Effector memory CD4-positive, alpha-beta T cell (primary cell): ENCODE data around the gene ZYX.

ENCODE experiments used
- DNase-seq, 3 donors: peaks; one replicate each; pipeline ENCODE4 v3.0.0-alpha.2; 2020
- H3K27ac ChIP-seq: 2 replicates; pipeline ENCODE4 v1.7.0; 2013; ENCODE audit warnings: mild to moderate bottlenecking, low read length, moderate library complexity; ENCODE audit not compliant: insufficient read depth, poor library complexity, severe bottlenecking
- H3K27me3 ChIP-seq: replicated peaks from 2 replicates; pipeline ENCODE4 v1.7.0; 2013; ENCODE audit warnings: mild to moderate bottlenecking, low read length; ENCODE audit not compliant: insufficient read depth, control insufficient read depth, poor library complexity, severe bottlenecking
- H3K36me3 ChIP-seq: 2 replicates; pipeline ENCODE4 v1.7.0; 2013; ENCODE audit warnings: mild to moderate bottlenecking, low read length, moderate library complexity; ENCODE audit not compliant: control insufficient read depth, insufficient read depth
- H3K4me1 ChIP-seq: 2 replicates; pipeline ENCODE4 v1.7.0; 2013; ENCODE audit warnings: low read length, mild to moderate bottlenecking; ENCODE audit not compliant: control insufficient read depth, insufficient read depth, poor library complexity, severe bottlenecking
- H3K4me3 ChIP-seq: 2 replicates; pipeline ENCODE4 v1.7.0; 2013; ENCODE audit warnings: low read length, low read depth, mild to moderate bottlenecking; ENCODE audit not compliant: insufficient read depth, poor library complexity, severe bottlenecking
- H3K9me3 ChIP-seq: 2 replicates; pipeline ENCODE4 v1.7.0; 2013; ENCODE audit warnings: mild to moderate bottlenecking, low read length, moderate library complexity; ENCODE audit not compliant: control insufficient read depth

ZYX gene

GRCh38 chr7:143362131-143363015 lies 18.8 kb upstream of the ZYX start, which contains the start of gene FAM131B:
TSS of gene FAM131B (minus strand) at chr7:143362713. CDS start at chr7:143362603, 110 bp downstream.
- peak in 2 of 3 donors; percentile 14 to 19 for DNase-seq
- H3K4me1 ChIP-seq = peaks cover 5% of the 10 kb centered on the region
- no peak within 1 kb of the TSS for H3K27ac ChIP-seq
- no peaks in the 10 kb centered on the region for H3K27me3 ChIP-seq
- no peaks in the 10 kb centered on the region for H3K36me3 ChIP-seq
- no peaks in the 10 kb centered on the region for H3K9me3 ChIP-seq
- H3K4me3 ChIP-seq = peak within 1 kb of the TSS; percentile 73

GRCh38 chr7:143363016-143363937 lies 17.9 kb upstream of the ZYX start:
- Histone ChIP-seq H3K36me3 (no peaks in the 10 kb centered on the region), H3K9me3 (no peaks in the 10 kb centered on the region), H3K27me3 (no peaks in the 10 kb centered on the region), H3K4me3 (peak overlapping the region; percentile 16), H3K27ac (no peak overlapping the region), H3K4me1 (peaks cover 5% of the 10 kb centered on the region)
- DNase-seq = no peak

- Histone ChIP-seq H3K9me3 (no peaks in the 10 kb centered on the region), H3K4me1 (peaks cover 14% of the 10 kb centered on the region), H3K36me3 (no peaks in the 10 kb centered on the region), H3K4me3 (no peak overlapping the region), H3K27ac (no peak overlapping the region), H3K27me3 (no peaks in the 10 kb centered on the region)
- no peak for DNase-seq
Measured at GRCh38 chr7:143367972-143368371, 13.2 kb upstream of the ZYX start.

GRCh38 chr7:143368387-143368786 lies 12.8 kb upstream of the ZYX start:
- Histone ChIP-seq H3K27me3 (no peaks in the 10 kb centered on the region), H3K27ac (no peak overlapping the region), H3K9me3 (no peaks in the 10 kb centered on the region), H3K4me3 (no peak overlapping the region), H3K4me1 (peaks cover 12% of the 10 kb centered on the region), H3K36me3 (no peaks in the 10 kb centered on the region)
- DNase-seq = no peak

- no peak for DNase-seq
- H3K36me3 ChIP-seq = no peaks in the 10 kb centered on the region
- H3K9me3 ChIP-seq = no peaks in the 10 kb centered on the region
- H3K4me1 ChIP-seq = peaks cover 16% of the 10 kb centered on the region
- H3K4me3 ChIP-seq = no peak overlapping the region
- no peak overlapping the region for H3K27ac ChIP-seq
- no peaks in the 10 kb centered on the region for H3K27me3 ChIP-seq
Measured at GRCh38 chr7:143369678-143370651, 11.2 kb upstream of the ZYX start.

- peak in 2 of 3 donors; percentile 20 to 39 for DNase-seq
- Histone ChIP-seq H3K9me3 (no peaks in the 10 kb centered on the region), H3K27ac (no peak overlapping the region), H3K4me1 (peaks cover 33% of the 10 kb centered on the region), H3K4me3 (no peak overlapping the region), H3K27me3 (no peaks in the 10 kb centered on the region), H3K36me3 (no peaks in the 10 kb centered on the region)
Measured at GRCh38 chr7:143372070-143372469, 9.1 kb upstream of the ZYX start.

- no peaks in the 10 kb centered on the region for H3K9me3 ChIP-seq
- no peak overlapping the region for H3K4me3 ChIP-seq
- H3K27me3 ChIP-seq = no peaks in the 10 kb centered on the region
- H3K4me1 ChIP-seq = peaks cover 33% of the 10 kb centered on the region
- no peak overlapping the region for H3K27ac ChIP-seq
- no peaks in the 10 kb centered on the region for H3K36me3 ChIP-seq
- no peak for DNase-seq
Measured at GRCh38 chr7:143373255-143373794, 7.8 kb upstream of the ZYX start.

GRCh38 chr7:143374561-143374960 lies 6.6 kb upstream of the ZYX start:
- no peaks in the 10 kb centered on the region for H3K9me3 ChIP-seq
- peak overlapping the region; percentile 71 for H3K27ac ChIP-seq
- no peak overlapping the region for H3K4me3 ChIP-seq
- DNase-seq = no peak
- H3K4me1 ChIP-seq = peaks cover 40% of the 10 kb centered on the region
- no peaks in the 10 kb centered on the region for H3K27me3 ChIP-seq
- H3K36me3 ChIP-seq = no peaks in the 10 kb centered on the region
